ENCODE results near the gene MRPL20. TPM values are rescaled to one million over a fixed set of nuclear protein-coding genes. Genes with fewer than 3 reads are reported as not detected.
"Not testable (repeated sequence)": the region's sequence is repeated elsewhere in the genome, so short reads cannot be mapped to it uniquely, and the experiment has no call there.

Gene MRPL20
- total RNA-seq, 6 experiments from 2014 or later, result 131 to 154 (median 141) TPM

DNA sequence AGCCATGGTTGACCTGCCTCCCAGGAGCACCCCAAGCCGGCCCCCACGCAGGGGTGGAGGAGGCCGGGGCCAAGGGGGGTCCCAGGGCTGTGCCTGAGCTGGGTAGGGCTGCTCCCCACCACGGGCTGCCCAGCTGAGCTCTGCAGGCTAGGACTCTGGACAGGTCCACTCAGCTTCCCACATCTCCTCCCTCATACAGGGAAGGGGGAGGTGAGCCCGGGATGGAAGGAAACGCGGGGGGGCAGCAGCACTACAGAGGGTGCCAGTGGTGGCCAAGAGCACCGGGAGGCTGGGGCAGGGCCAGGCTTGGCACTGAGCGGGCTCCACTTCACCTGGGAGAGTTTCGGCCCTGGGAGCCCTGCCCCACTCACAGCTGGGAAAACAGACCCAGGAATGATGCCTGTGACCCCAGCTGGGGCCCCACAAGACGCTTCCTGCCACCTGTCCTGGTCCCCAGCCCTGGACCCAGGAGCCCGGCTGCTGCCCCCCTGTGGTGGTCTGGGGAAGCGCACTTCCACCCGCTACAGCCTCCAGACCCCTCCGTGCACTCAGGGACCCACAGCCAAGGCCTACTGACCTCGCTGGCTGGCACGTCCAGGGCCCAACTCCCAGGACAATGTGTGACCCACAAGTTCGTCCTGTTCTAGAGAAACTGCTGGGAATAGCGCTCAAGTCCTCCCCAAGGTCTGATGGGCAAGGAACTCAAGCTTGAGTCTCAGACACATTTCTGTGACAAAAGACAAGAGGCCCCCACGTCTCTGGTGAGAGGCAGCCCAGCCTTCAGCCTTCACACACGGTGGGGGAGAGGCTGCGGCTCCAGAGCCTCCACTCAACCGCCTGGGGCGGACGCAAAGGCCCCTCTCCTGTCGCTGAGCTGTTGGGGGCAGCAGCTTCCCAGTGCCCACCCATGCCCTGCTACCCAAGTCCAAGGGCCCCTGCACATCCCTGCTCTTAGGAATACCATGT is 35.1 kb downstream of the MRPL20 start:
- Mint-ChIP-seq H3K4me1 (ENCODE audit: low read depth) (peaks cover 11% of the 10 kb centered on the region; the same call in 1 of the 2 replicates), H3K4me3 (no peak overlapping the region; the same call in 1 of the 2 replicates), H3K9me3 (no peaks in the 10 kb centered on the region), H3K36me3 (ENCODE audit: low read depth) (no peaks in the 10 kb centered on the region), H3K27me3 (ENCODE audit: insufficient read depth) (no peaks in the 10 kb centered on the region), H3K27ac (peak overlapping the region; percentile 59; the same call in 1 of the 2 replicates)
- DNase-seq, result no peak
- TF ChIP-seq, protein P1, sequence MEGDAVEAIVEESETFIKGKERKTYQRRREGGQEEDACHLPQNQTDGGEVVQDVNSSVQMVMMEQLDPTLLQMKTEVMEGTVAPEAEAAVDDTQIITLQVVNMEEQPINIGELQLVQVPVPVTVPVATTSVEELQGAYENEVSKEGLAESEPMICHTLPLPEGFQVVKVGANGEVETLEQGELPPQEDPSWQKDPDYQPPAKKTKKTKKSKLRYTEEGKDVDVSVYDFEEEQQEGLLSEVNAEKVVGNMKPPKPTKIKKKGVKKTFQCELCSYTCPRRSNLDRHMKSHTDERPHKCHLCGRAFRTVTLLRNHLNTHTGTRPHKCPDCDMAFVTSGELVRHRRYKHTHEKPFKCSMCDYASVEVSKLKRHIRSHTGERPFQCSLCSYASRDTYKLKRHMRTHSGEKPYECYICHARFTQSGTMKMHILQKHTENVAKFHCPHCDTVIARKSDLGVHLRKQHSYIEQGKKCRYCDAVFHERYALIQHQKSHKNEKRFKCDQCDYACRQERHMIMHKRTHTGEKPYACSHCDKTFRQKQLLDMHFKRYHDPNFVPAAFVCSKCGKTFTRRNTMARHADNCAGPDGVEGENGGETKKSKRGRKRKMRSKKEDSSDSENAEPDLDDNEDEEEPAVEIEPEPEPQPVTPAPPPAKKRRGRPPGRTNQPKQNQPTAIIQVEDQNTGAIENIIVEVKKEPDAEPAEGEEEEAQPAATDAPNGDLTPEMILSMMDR (IDR thresholded peaks at IDR 0.05), result peak; percentile 98

- no peak overlapping the region for H3K4me3 Mint-ChIP-seq
- DNase-seq, result no peak
- H3K9me3 Mint-ChIP-seq, result no peaks in the 10 kb centered on the region
- peaks cover 11% of the 10 kb centered on the region; the same call in 1 of the 2 replicates for H3K4me1 Mint-ChIP-seq (ENCODE audit: low read depth)
- TF ChIP-seq, protein P1 (IDR thresholded peaks at IDR 0.05), result no peak
- H3K27ac Mint-ChIP-seq, result no peak overlapping the region
- H3K36me3 Mint-ChIP-seq (ENCODE audit: low read depth), result no peaks in the 10 kb centered on the region
- H3K27me3 Mint-ChIP-seq (ENCODE audit: insufficient read depth), result no peaks in the 10 kb centered on the region
These were observed 35.7 kb downstream of the MRPL20 start for GRCh38 chr1:1371364-1371745.

GRCh38 chr1:1370771-1371300 is 36.3 kb downstream of the MRPL20 start:
- no peaks in the 10 kb centered on the region for H3K36me3 Mint-ChIP-seq (ENCODE audit: low read depth)
- TF ChIP-seq, protein P1 (IDR thresholded peaks at IDR 0.05), result no peak
- no peak overlapping the region for H3K4me3 Mint-ChIP-seq
- no peak overlapping the region for H3K27ac Mint-ChIP-seq
- no peak for DNase-seq
- peaks cover 11% of the 10 kb centered on the region; the same call in 1 of the 2 replicates for H3K4me1 Mint-ChIP-seq (ENCODE audit: low read depth)
- H3K9me3 Mint-ChIP-seq, result no peaks in the 10 kb centered on the region
- no peaks in the 10 kb centered on the region for H3K27me3 Mint-ChIP-seq (ENCODE audit: insufficient read depth)

- H3K36me3 Mint-ChIP-seq (ENCODE audit: low read depth); H3K4me3 Mint-ChIP-seq; H3K27me3 Mint-ChIP-seq (ENCODE audit: insufficient read depth); H3K9me3 Mint-ChIP-seq; DNase-seq; H3K27ac Mint-ChIP-seq: not testable (repeated sequence)
- peaks cover 11% of the 10 kb centered on the region; the same call in 1 of the 2 replicates for H3K4me1 Mint-ChIP-seq (ENCODE audit: low read depth)
These were observed 37.0 kb downstream of the MRPL20 start for GRCh38 chr1:1370094-1370493.

GRCh38 chr1:1367315-1367714 is 39.8 kb downstream of the MRPL20 start:
- no peak overlapping the region for H3K4me3 Mint-ChIP-seq
- no peaks in the 10 kb centered on the region for H3K27me3 Mint-ChIP-seq (ENCODE audit: insufficient read depth)
- peaks cover 6% of the 10 kb centered on the region for H3K4me1 Mint-ChIP-seq (ENCODE audit: low read depth)
- H3K9me3 Mint-ChIP-seq, result no peaks in the 10 kb centered on the region
- DNase-seq, result no peak
- H3K36me3 Mint-ChIP-seq (ENCODE audit: low read depth), result no peaks in the 10 kb centered on the region
- TF ChIP-seq, protein P1 (IDR thresholded peaks at IDR 0.05), result no peak
- H3K27ac Mint-ChIP-seq, result no peak overlapping the region

GRCh38 chr1:1366699-1367066 is 40.4 kb downstream of the MRPL20 start:
- Mint-ChIP-seq H3K9me3 (no peaks in the 10 kb centered on the region), H3K36me3 (ENCODE audit: low read depth) (no peaks in the 10 kb centered on the region)
- no peak for DNase-seq

More at GRCh38 chr1:1366699-1367066, 40.4 kb downstream of the MRPL20 start:
- Mint-ChIP-seq H3K27ac (no peak overlapping the region), H3K4me3 (no peak overlapping the region), H3K27me3 (ENCODE audit: insufficient read depth) (no peaks in the 10 kb centered on the region; the same call in 1 of the 2 replicates), H3K4me1 (ENCODE audit: low read depth) (peaks cover 8% of the 10 kb centered on the region)
- TF ChIP-seq, protein P1 (IDR thresholded peaks at IDR 0.05), result no peak

All from HFFc6 (cell line).